Stimulated activated CD8-positive, alpha-beta memory T cell treated with anti-CD3 and anti-CD28 coated beads, Interleukin-12 subunit alpha, Interleukin-12 subunit beta, amount 100 ng/mL, for 4 hours (primary cell): ENCODE data around the gene ALDOB.

Experiments
- DNase-seq: peaks from one replicate; pipeline ENCODE4 v3.0.0-alpha.2; 2020; ENCODE audit warnings: low read depth

ALDOB gene

DNA sequence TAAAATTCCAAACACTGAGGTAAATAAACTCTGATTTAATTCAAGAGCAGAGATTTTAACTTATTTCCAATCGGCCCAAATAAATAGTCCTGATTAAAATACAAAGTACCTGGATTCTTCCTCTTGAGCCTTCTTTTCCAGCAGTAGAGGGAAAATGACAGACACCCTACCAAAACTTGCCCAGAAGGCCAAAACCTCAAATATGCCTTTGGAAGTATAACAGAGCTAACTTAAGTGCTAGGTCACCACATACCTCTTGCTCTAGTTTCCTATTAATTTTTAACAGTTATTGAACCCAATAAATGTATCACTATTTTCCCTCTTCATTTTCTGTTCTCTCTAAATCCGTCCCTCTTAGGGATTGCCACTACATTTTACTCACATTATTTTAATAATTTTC lies 52.2 kb downstream of the ALDOB start:
- DNase-seq = no peak

DNA sequence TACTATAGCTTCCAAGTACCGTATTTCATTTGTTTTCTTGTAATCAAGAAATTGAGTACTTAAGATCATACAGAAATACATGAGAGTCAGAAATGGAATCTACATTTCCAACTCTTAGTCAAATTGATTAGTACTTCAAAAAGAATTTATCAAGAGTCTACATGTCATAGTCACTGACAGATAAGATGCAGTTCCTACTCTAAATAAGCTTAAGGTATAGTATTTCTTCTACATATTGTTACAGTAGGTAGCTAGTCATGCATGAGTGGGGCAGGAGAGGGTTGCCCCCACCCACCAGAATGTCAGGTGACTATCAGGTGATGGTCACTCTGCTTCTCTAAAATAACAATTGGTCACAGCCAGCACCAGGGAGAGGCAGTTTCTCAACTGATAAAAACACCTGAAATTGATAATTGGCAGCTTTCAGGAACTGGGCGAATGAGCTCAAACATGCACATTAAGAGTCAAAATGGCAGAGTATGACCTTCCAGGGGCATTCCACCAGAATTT lies 53.7 kb downstream of the ALDOB start:
- DNase-seq = no peak

DNA sequence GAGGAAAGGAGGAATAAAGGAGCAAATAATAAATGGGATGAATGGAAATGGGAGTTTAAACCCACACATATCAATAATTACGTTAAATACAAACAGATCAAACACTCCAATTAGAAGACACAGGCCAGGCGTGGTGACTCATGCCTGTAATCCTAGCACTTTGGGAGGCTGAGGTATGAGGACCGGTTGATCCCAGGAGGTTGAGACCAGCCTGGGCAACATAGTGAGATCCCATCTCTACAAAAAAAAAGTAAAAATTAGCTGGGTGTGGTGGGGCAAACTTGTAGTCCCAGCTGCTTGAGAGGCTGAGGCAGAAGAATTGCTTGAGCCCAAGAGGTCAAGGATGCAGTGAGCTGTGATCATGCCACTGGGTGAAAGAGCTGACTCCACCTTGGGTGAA lies 54.5 kb downstream of the ALDOB start:
- DNase-seq = no peak

DNA sequence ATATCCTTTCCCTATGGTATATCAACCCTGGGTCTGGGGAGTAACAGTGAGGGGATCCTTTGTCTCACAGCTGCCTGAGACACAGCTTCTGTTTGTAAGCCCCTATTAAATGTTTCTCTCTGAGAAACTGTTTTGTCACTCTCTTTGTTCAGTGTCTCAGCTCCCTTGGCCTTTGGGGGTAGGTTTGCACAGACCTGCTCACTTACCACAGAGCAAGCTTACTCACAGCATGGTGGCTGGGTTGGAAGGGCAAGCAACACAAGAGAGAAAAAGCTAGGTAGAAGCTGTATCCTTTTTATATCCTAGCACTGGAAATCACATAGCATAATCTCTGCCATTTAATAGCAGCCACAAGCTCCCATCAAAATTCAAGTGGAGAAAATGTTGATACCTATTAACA lies 55.3 kb downstream of the ALDOB start:
- no peak for DNase-seq

DNA sequence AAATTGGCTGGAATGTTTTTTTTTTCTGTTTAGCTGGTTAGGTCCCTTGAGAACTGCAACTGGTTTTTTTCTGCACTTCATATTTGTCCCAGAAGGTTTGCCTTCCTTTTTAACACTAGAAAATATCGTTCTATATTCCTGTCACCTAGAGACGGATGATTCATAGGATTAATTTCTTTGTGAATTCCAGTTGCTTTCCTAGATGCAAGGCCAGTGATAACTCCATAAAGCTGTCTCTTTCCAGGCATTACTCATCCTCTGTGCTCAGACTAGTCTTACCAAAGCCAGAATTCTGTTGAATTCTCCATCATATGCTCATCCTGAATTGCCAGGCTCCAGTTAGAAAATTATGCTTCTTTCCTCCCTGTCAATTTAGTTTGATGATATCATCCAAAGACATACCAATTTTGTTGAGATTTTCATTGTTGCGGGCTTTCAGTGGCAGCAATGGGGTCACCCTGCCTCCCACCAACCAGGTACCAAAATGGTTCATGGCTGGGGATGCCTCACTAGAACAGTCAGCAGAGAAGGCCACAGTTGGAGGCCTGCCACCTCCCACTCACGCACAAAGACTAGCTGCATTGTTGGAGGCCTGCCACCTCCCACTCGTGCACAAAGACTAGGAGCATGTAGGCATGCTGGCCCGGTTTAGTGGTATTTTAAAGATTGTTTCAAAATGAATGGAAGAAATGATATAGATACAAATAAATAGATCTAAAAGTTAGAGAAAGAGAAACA lies 59.3 kb downstream of the ALDOB start:
- no peak for DNase-seq

DNA sequence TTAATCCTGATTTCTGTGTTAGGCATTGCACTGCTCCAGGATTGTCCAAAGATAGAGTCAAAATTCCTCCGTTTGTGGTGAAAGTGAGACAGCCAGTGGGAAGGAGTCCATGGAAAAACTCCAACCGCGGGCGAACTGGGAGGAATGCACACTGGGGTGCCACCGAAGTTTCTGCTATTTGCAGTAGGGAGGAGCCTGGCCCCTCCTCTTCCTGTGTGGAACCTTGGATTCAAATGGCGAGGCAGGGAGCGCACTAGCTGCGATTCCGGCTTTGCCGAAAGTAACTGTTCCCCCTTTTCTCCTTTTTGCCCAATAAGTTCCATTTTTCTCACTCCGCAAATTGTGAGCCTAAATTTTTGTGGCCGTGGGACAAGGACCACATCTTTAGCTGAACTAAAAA lies 60.0 kb downstream of the ALDOB start:
- no peak for DNase-seq

DNA sequence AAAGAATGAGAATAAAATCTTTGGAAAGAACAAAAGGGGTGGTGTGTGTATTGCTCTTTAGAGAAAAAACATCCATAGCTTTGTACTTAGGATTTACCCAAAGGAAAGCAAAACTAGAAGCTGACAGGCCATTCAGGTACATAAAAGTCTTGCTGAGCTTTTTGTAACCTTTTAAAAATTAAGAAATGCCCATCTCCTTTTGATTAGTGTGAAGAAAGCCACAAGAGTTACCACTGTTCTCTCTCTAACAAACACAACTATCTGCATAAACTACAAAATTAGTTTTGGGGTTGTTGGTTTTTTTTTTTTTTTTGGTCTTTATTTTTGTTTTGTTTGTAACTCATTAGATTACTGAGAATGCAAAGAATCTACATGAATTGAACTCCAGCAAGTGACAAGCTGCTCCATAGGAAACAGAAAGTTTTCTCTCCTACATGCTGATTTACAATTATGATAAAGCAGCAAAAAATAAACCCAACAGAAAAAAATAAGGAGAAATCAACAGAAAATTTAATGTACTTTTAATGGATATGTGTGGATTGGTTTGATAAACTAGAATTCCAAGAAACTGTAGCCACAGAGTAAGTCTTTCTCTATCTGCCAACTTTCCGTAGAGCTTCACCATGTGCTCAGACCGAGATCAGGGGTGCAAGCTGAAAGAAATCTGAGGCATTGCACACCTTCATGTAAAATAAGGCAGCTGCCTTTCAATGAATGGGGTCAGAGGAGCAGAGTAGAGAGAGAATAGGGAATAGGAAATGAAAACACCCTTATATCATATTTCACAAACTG lies 63.1 kb downstream of the ALDOB start:
- DNase-seq = no peak

DNA sequence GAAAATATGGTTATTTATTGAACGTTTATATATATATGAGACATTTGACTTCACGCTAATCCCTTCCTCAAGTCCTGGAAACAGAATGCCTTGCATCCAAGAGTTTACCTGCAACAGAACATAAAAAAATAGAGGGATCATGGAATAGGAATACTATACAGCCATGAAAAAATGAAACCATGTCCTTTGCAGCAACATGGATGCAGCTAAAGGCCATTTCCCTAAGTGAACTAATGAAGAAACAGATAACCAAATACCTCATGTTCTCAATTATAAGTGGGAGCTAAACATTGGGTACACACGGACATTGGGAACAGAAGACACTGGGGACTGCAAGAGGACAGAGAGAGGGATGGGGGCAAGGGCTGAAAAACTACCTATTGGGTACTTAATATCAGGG lies 63.8 kb downstream of the ALDOB start:
- DNase-seq = no peak
